GM12864 (cell line): Measurements from ENCODE around the gene CD28.
"Not testable (repeated sequence)": the region's sequence is repeated elsewhere in the genome, so short reads cannot be mapped to it uniquely, and the experiment has no call there.

Source experiments
- DNase-seq: peaks from one replicate; pipeline ENCODE4 v3.0.0-alpha.2; 2011; ENCODE audit warnings: low read depth
- H3K4me3 ChIP-seq: 2 replicates; pipeline ENCODE4 v1.5.1; 2011; ENCODE audit warnings: mild to moderate bottlenecking, low read depth, low read length, control low read depth
- TF ChIP-seq, protein P1 (sequence below): IDR thresholded peaks from 2 replicates; pipeline ENCODE4 v1.5.1; 2011; ENCODE audit warnings: low read depth, mild to moderate bottlenecking, moderate library complexity, low read length, control low read depth, inconsistent platforms; ENCODE audit errors: missing control alignments

Gene CD28

DNA sequence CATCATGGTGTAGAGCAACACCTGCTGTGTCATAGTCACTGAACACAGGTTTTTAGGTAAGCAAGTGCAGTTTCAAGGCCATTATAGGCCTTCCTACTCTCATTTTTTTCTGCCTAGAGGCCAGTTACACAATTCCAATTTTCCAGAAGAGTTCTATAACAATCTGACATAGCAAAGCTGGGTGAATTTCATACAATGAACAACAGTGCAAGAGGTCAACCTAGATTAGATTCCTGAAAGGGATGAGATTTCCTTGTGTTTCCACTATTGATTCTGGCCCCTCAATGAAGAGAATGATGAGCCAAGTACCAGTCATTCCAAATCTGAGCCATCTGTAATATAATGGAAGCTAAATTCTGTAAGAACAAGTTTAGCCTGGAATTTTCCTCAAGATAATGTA is 15.3 kb upstream of the CD28 start:
- no peak overlapping the region for H3K4me3 ChIP-seq
- TF ChIP-seq, protein P1, sequence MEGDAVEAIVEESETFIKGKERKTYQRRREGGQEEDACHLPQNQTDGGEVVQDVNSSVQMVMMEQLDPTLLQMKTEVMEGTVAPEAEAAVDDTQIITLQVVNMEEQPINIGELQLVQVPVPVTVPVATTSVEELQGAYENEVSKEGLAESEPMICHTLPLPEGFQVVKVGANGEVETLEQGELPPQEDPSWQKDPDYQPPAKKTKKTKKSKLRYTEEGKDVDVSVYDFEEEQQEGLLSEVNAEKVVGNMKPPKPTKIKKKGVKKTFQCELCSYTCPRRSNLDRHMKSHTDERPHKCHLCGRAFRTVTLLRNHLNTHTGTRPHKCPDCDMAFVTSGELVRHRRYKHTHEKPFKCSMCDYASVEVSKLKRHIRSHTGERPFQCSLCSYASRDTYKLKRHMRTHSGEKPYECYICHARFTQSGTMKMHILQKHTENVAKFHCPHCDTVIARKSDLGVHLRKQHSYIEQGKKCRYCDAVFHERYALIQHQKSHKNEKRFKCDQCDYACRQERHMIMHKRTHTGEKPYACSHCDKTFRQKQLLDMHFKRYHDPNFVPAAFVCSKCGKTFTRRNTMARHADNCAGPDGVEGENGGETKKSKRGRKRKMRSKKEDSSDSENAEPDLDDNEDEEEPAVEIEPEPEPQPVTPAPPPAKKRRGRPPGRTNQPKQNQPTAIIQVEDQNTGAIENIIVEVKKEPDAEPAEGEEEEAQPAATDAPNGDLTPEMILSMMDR: no peak
- DNase-seq: no peak

DNA sequence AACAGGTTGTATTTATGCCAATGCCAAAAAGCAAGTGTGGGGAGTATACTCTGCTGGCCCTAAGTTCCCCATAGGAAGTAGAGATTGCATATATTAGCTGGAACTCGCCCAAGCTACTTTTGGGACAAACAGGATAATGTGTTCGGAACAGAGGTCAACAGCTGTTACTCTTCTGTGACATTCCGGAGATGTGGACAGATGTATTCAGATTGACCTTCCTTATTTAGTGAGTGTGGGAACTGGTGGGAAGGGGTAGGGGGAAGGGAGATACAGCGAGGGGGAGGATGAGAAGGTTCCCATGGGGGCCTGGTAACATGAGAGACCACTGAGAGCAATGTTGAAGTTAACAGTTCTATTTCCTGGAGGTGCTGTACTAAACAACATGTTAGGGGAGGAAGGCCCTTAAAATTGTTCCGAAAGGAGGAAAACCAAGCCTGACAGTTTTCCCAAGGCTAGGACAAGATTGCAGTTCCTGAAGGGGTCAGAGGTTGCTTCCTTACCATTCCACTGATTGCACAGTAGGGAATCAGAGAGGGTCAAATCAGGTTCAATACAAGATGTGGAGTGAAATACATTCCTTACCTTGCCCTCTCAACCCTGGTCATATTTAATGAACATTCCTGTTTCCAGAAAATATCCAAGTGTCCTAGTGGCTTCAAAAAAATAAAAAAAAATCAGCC is 14.3 kb upstream of the CD28 start:
- TF ChIP-seq, protein P1: no peak
- DNase-seq: no peak

DNA sequence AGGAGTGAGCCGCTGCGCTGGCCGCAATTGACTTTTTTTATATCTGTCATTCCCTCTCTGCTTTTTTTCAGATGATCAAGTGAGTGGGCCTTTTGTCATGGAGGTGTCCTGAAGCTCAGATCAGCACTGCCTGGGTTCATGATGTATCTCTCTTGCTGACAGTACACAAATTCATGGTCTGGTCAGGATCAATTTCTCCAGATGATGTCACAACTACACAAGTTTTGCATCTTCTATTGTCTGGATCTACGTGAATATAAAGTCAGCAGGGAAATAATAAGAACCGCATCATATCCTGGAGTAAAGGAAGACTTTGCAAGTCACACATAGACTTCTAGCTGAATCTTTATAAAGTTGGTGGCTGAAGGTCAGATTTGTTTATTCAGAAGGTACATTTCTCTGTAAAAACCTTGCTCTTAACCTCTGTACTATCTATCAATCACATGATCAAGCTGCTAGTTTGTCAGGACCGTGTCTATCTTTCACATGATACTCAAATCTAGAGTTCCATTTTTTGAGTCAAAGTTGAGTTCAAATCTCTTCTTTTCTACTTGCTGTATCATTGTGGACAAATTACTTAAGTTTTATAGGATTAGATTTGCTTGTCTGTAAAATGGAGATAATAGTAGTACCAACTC is 13.1 kb upstream of the CD28 start:
- no peak for DNase-seq
- TF ChIP-seq, protein P1: no peak
- no peak overlapping the region for H3K4me3 ChIP-seq

More for the DNA sequence above, 14.3 kb upstream of the CD28 start:
- H3K4me3 ChIP-seq: no peak overlapping the region

DNA sequence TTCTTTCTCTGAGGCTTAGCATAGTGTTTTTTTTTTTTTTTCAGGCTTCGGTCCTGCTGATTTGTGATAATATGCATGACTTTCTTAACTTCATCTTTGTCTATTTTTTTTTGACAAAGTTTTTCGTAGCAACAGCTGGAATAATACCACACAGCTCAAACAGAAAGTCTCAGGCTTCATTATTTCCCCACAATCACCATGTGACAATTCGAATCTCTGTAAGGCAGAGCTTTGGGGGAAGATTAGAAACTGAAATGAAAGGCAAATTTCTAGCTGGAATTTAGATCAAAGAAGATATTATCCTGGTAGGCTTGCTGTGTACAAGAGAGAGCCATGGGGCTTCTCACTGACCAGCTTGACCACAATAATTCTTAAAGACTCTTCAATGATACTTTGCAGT is 12.2 kb upstream of the CD28 start:
- TF ChIP-seq, protein P1: no peak
- no peak overlapping the region for H3K4me3 ChIP-seq
- no peak for DNase-seq

DNA sequence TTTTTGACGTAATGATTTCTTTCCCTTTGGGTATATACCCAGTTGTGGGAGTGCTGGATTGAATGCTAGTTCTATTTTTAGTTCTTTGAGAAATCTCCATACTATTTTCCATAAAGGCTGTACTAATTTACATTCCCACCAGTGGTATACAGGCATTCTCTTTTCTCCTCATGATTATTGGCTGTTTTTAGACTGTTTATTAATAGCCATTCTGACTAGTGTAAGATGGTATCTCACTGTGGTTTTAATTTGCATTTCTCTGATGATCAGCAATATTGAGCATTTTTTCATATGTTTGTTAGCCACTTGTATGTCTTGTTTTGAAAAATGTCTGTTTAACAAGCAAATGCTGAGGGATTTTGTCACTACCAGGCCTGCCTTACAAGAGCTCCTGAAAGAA is 9.2 kb upstream of the CD28 start:
- TF ChIP-seq, protein P1: no peak
- DNase-seq: no peak
- no peak overlapping the region for H3K4me3 ChIP-seq

DNA sequence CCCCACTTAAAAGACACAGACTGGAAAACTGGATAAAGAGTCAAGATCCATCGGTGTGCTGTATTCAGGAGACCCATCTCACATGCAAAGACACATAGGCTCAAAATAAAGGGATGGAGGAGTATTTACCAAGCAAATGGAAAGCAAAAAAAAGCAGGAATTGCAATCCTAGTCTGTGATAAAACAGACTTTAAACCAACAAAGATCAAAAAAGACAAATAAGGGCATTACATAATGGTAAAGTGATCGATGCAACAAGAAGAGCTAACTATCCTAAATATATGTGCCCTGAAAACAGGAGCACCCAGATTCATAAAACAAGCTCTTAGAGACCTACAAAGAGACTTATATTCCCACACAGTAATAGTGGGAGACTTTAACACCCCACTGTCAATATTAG is 8.7 kb upstream of the CD28 start:
- DNase-seq, H3K4me3 ChIP-seq: not testable (repeated sequence)

DNA sequence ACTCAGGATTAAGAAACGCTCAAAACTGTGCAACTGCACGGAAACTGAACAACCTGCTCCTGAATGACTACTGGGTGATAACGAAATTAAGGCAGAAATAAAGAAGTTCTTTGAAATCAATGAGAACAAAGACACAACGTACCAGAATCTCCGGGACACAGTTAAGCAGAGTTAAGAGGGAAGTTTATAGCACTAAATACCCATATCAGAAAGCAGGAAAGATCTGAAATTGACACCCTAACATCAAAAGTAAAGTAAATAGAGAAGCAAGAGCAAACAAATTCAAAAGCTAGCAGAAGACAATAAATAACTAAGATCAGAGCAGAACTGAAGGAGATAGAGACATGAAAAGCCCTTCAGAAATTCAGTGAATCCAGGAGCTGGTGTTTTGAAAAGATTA is 8.0 kb upstream of the CD28 start:
- H3K4me3 ChIP-seq, DNase-seq: not testable (repeated sequence)

DNA sequence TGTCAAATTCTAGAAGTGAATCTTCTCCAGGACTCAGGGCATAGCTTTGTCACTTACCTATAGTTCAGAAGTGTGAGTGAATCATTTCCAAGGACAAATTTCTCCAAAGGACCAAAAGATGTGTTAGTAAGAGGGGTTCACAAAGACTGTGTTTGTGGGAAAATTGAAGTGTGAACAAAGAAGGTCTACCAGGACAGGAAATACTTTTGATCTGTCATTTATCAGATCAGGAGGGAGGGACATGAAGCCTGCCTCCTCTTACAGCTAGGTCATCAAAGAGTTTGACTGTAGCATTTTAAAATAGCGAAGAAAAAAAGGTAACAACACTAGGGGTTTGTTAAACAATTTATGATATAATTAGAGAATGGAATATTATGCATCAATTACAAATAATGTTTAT is 2.0 kb upstream of the CD28 start:
- no peak overlapping the region for H3K4me3 ChIP-seq
- TF ChIP-seq, protein P1: no peak
- no peak for DNase-seq
